K562 (cell line): ENCODE results near the gene UBTD1. TPM values are rescaled to one million over a fixed set of nuclear protein-coding genes. Genes with fewer than 3 reads are reported as not detected.
A peak's percentile ranks its signal among the peaks of the same experiment; 100 is the strongest.

Source experiments
- ATAC-seq: fragments of 200-7000 bp; cut with Tn5 transposase; 3 replicates; pipeline ENCODE4 v1.9.1; 2020; ENCODE audit warnings: moderate library complexity
- BruUV-seq: library from RNA; stranded (reverse); fragments of 400-500 nt; replicated peaks from 2 replicates; lab custom pipeline; 2021; lab: Mats Ljungman, UMichigan
- CTCF ChIA-PET: fragments of 300-600 bp; formaldehyde crosslinking; extraction: SDS; loops from one replicate; lab custom pipeline; 2021; ENCODE audit warnings: low intra/inter-chr PET ratio; lab: Yijun Ruan, JAX
- POLR2A ChIA-PET: fragments of 300-600, 350-650 bp; sonication (Branson Sonifier 250); formaldehyde crosslinking; extraction: SDS; loops from one replicate; lab custom pipeline; 2021; ENCODE audit warnings: antibody characterized with exemption, inconsistent platforms; lab: Yijun Ruan, JAX
- DNase-seq, 4 experiments: peaks; one replicate each; pipeline versions ENCODE4 v3.0.0 to v3.0.0-alpha.2; 2011 to 2018; ENCODE audit warnings: low spot score in 3 of 4, mixed read lengths in 3 of 4; ENCODE audit errors: extremely low read depth in 1 of 4
- FAIRE-seq: peaks from 2 replicates; lab custom pipeline; 2011; peaks lifted over from hg19 to GRCh38; lab: Jason Lieb, UNC
- H2AFZ ChIP-seq: 2 replicates; pipeline ENCODE4 v1.6.0; 2011; ENCODE audit warnings: low read depth, low read length, control low read depth, inconsistent platforms
- H3K27ac ChIP-seq: fragments of 200-600 bp; 3 replicates; pipeline ENCODE4 v1.8.0; 2011; ENCODE audit warnings: low read depth, mild to moderate bottlenecking, control low read depth, inconsistent platforms, low read length, moderate library complexity, mixed read lengths; ENCODE audit errors: extremely low read depth
- H3K27me3 ChIP-seq, 2 experiments: fragments of 300-600 bp in 1 of 2; 2 replicates in 1 of 2; 3 replicates in 1 of 2; pipeline versions ENCODE4 v1.6.0 to v1.8.0; 2011; ENCODE audit warnings: inconsistent platforms in 2 of 2, low read length in 2 of 2, mild to moderate bottlenecking in 1 of 2, mixed read lengths in 1 of 2, moderate library complexity in 1 of 2; ENCODE audit not compliant: control insufficient read depth in 2 of 2, insufficient read depth in 2 of 2
- H3K36me3 ChIP-seq: fragments of 300-600 bp; 3 replicates; pipeline ENCODE4 v1.8.0; 2011; ENCODE audit warnings: mild to moderate bottlenecking, low read length, inconsistent platforms; ENCODE audit not compliant: control insufficient read depth, insufficient read depth
- H3K4me1 ChIP-seq, 2 experiments: fragments of 200-600 bp in 1 of 2; replicated peaks in 1 of 2; 2 replicates in 1 of 2; 3 replicates in 1 of 2; pipeline versions ENCODE4 v1.5.1 to v1.8.0; 2011; ENCODE audit warnings: inconsistent platforms in 2 of 2, low read length in 2 of 2, mild to moderate bottlenecking in 1 of 2, mixed read lengths in 1 of 2, moderate library complexity in 1 of 2; ENCODE audit not compliant: control insufficient read depth in 2 of 2, insufficient read depth in 2 of 2
- H3K4me2 ChIP-seq: 2 replicates; pipeline ENCODE4 v1.6.1; 2011; ENCODE audit warnings: low read length, control low read depth, inconsistent platforms, mixed read lengths; ENCODE audit not compliant: insufficient read depth
- H3K4me3 ChIP-seq: fragments of 200-600 bp; sonication (generic), shearing (Covaris generic); 2 replicates; pipeline ENCODE4 v1.5.1; 2016; ENCODE audit warnings: control low read depth, inconsistent platforms
- H3K79me2 ChIP-seq: fragments of 200-600 bp; 3 replicates; pipeline ENCODE4 v1.8.0; 2011; ENCODE audit warnings: low read length, inconsistent platforms; ENCODE audit not compliant: control insufficient read depth, insufficient read depth
- H3K9ac ChIP-seq, 2 experiments: 2 replicates each; pipeline versions ENCODE4 v1.6.0 to v1.6.1; 2011; ENCODE audit warnings: low read depth in 2 of 2, low read length in 2 of 2, control low read depth in 1 of 2, inconsistent platforms in 1 of 2, mild to moderate bottlenecking in 1 of 2, mixed read lengths in 1 of 2; ENCODE audit not compliant: insufficient read depth in 1 of 2
- H3K9me1 ChIP-seq: one replicate; pipeline ENCODE4 v1.6.0; 2011; ENCODE audit warnings: inconsistent platforms, mild to moderate bottlenecking, low read length, moderate library complexity; ENCODE audit not compliant: control insufficient read depth, insufficient read depth
- H3K9me3 ChIP-seq: replicated peaks from 2 replicates; pipeline ENCODE4 v1.5.1; 2011; ENCODE audit warnings: low read depth, low read length, inconsistent platforms; ENCODE audit not compliant: control insufficient read depth, insufficient read depth
- H4K20me1 ChIP-seq: replicated peaks from 2 replicates; pipeline ENCODE4 v1.6.1; 2011; ENCODE audit warnings: low read length, inconsistent platforms, mixed read lengths; ENCODE audit not compliant: control insufficient read depth, insufficient read depth
- ARID1B ChIP-seq: fragments of 450-650 bp; IDR thresholded peaks from 2 replicates; pipeline ENCODE4 v1.6.1; 2016; ENCODE audit warnings: antibody characterized with exemption, mild to moderate bottlenecking, inconsistent platforms
- BHLHE40 ChIP-seq: IDR thresholded peaks from 2 replicates; pipeline ENCODE4 v1.6.1; 2011; ENCODE audit warnings: low read length, improper control_type of control experiment
- C11orf30 ChIP-seq: fragments of 450-650 bp; IDR thresholded peaks from 2 replicates; pipeline ENCODE4 v1.6.1; 2016; ENCODE audit warnings: low read depth, mild to moderate bottlenecking
- CHCHD3 ChIP-seq: fragments of 250-450 bp; sonication (Bioruptor Pico); IDR thresholded peaks from 2 replicates; pipeline ENCODE4 v2.1.2; 2022; ENCODE audit warnings: mild to moderate bottlenecking
- CREM ChIP-seq: IDR thresholded peaks from 2 replicates; pipeline ENCODE4 v1.6.1; 2014; ENCODE audit warnings: antibody characterized with exemption, low read depth
- CTBP1 ChIP-seq: fragments of 450-650 bp; IDR thresholded peaks from 2 replicates; pipeline ENCODE4 v1.6.1; 2016; ENCODE audit warnings: borderline replicate concordance
- DMBX1 ChIP-seq: fragments of 250-450 bp; sonication (Bioruptor Pico); IDR thresholded peaks from 2 replicates; pipeline ENCODE4 v1.8.0; 2022; ENCODE audit warnings: inconsistent platforms, mild to moderate bottlenecking, moderate library complexity, borderline replicate concordance
- FOSL1 ChIP-seq: fragments of 200-800 bp; sonication (Bioruptor generic); conservative IDR thresholded peaks from 2 replicates; pipeline ENCODE4 v1.6.1; 2016; ENCODE audit warnings: missing genetic modification characterization, missing compliant biosample characterization
- HDAC1 ChIP-seq, 2 experiments: fragments of 450-650 bp; IDR thresholded peaks; 2 replicates each; pipeline ENCODE4 v1.6.1; 2016 to 2017; ENCODE audit warnings: inconsistent platforms in 1 of 2, mild to moderate bottlenecking in 1 of 2, moderate library complexity in 1 of 2
- JUN ChIP-seq, 2 experiments: sonication (generic) in 1 of 2; formaldehyde crosslinking in 1 of 2; IDR thresholded peaks; 2 replicates each; pipeline versions ENCODE4 v1.6.1 to v1.8.0; 2012 to 2022; ENCODE audit warnings: borderline replicate concordance in 2 of 2, mild to moderate bottlenecking in 2 of 2, improper control_type of control experiment in 1 of 2, low read depth in 1 of 2, low read length in 1 of 2, missing genetic modification reagents in 1 of 2
- JUND ChIP-seq, 2 experiments: IDR thresholded peaks; 2 replicates in 1 of 2; 3 replicates in 1 of 2; pipeline ENCODE4 v1.6.1; 2011; ENCODE audit warnings: borderline replicate concordance in 2 of 2, low read depth in 2 of 2, low read length in 2 of 2, improper control_type of control experiment in 1 of 2, missing biosample characterization in 1 of 2, missing genetic modification characterization in 1 of 2, missing genetic modification reagents in 1 of 2
- MAFK ChIP-seq: IDR thresholded peaks from 2 replicates; pipeline ENCODE4 v1.6.1; 2011; ENCODE audit warnings: low read length, improper control_type of control experiment
- NFE2 ChIP-seq: IDR thresholded peaks from 2 replicates; pipeline ENCODE4 v1.6.1; 2014; ENCODE audit warnings: antibody characterized with exemption, low read depth
- NR4A1 ChIP-seq, 2 experiments: fragments of 250-450 bp in 1 of 2; fragments of 450-650 bp in 1 of 2; sonication (Bioruptor Pico) in 1 of 2; IDR thresholded peaks; 2 replicates each; pipeline versions ENCODE4 v1.4.0 to v1.6.1; 2016 to 2020; ENCODE audit warnings: mild to moderate bottlenecking in 2 of 2, missing compliant biosample characterization in 1 of 2, missing genetic modification characterization in 1 of 2, moderate library complexity in 1 of 2
- RHOXF2B ChIP-seq: fragments of 250-450 bp; sonication (Bioruptor Pico); conservative IDR thresholded peaks from 2 replicates; pipeline ENCODE4 v1.5.1; 2021
- RUNX1 ChIP-seq: sonication (generic); IDR thresholded peaks from 2 replicates; pipeline ENCODE4 v1.6.1; 2016; ENCODE audit warnings: antibody characterized with exemption, low read depth
- SMARCA4 ChIP-seq: fragments of 450-650 bp; IDR thresholded peaks from 2 replicates; pipeline ENCODE4 v1.6.1; 2016
- SPI1 ChIP-seq: IDR thresholded peaks from 2 replicates; pipeline ENCODE4 v1.6.1; 2011; ENCODE audit warnings: low read depth, low read length, control low read depth, borderline replicate concordance
- TAF7 ChIP-seq: fragments of 450-650 bp; IDR thresholded peaks from 2 replicates; pipeline ENCODE4 v1.6.1; 2016; ENCODE audit warnings: missing genetic modification characterization, missing compliant biosample characterization
- TRIM28 ChIP-seq: fragments of 450-650 bp; IDR thresholded peaks from 2 replicates; pipeline ENCODE4 v1.6.1; 2017
- ZKSCAN3 ChIP-seq: fragments of 250-450 bp; sonication (Bioruptor Pico); IDR thresholded peaks from 2 replicates; pipeline ENCODE4 v1.4.0; 2020
- ZNF12 ChIP-seq: sonication (generic); formaldehyde crosslinking; IDR thresholded peaks from 2 replicates; pipeline ENCODE4 v1.4.0; 2020; ENCODE audit warnings: mild to moderate bottlenecking, missing genetic modification reagents
- ZNF311 ChIP-seq: fragments of 250-450 bp; sonication (Bioruptor Pico); IDR thresholded peaks from 2 replicates; pipeline ENCODE4 v1.4.0; 2020; ENCODE audit warnings: mild to moderate bottlenecking, moderate library complexity
- WGBS: fragments of 100-300 bp; shearing (Covaris generic); methylation state at CpG from one replicate; pipeline ENCODE4 v1.1.6; 2016; ENCODE audit warnings: low coverage, mixed read lengths; ENCODE audit not compliant: insufficient coverage; ENCODE audit errors: missing lambda C conversion rate; 5-methylcytosine and 5-hydroxymethylcytosine counted together
- in situ Hi-C: fragments of 300-500 bp; cut with MboI; formaldehyde crosslinking; loops from 4 replicates; pipeline ENCODE4 v1.15.0; 2018; ENCODE audit warnings: inconsistent platforms, mixed read lengths
- intact Hi-C: fragments of 100-400 bp; cut with micrococcal nuclease; formaldehyde crosslinking; loops from 2 replicates; pipeline ENCODE4 v1.14.2; 2022
- polyA plus RNA-seq, 8 experiments: library from polyadenylated mRNA; depleted of rRNA in 4 of 8; stranded (reverse) in 5 of 8; unstranded in 3 of 8; fragments of >200 nt; fragmentation: Nextera tagmentation in 2 of 8; fragmentation: Illumina TruSeq in 1 of 8; extraction: Ambion mirVana in 2 of 8; extraction: Trizol in 1 of 8; gene quantifications; 2 replicates each; pipeline versions ENCODE4 v1.2.1 to v1.2.3, GENCODE V29; 2011 to 2014; ENCODE audit warnings: inconsistent platforms in 1 of 8, missing spikeins in 1 of 8
- total RNA-seq, 7 experiments: library from RNA; depleted of rRNA in 6 of 7; stranded (reverse); fragments of >200 nt in 6 of 7; fragmentation: Illumina TruSeq in 2 of 7; extraction: Trizol in 2 of 7; gene quantifications; 2 replicates each; pipeline versions ENCODE4 v1.2.1 to v1.2.3, GENCODE V29; 2011 to 2021; ENCODE audit warnings: low replicate concordance in 1 of 7
- TF ChIP-seq, protein P1 (sequence below): fragments of 450-650 bp; IDR thresholded peaks from 2 replicates; pipeline ENCODE4 v1.6.1; 2016

The UBTD1 gene
- total and polyA plus RNA-seq, 9 of the 15 experiments (the other 6 are each of a cell fraction or from before 2014, with no cell fraction given): 0.08 to 1.6 (median 0.81) TPM; not detected in 1

DNA sequence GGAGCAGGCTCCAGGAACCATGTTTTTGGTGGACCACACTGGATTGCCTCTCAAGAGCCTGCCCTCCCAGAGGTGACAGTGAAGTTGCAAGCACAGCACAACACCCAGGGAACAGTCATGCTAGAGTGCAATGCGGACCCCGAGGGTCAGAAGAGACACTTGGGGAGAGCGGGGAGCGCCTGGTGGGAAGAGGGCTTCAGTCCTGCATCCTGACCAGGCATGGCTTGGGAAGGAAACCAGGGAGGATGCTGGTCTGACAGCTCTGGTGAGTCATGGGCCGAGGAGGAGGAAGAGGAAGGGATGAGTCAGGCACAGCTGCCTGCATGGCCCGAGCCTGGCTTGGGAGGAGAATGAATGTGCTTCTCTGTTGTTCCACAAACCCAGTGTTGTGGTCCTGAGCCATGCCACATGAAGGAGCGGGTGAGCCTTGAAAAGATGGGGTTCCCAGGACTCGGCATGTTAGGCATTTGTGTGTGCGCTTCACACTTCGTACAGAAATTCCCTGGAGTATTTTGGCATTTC lies 44.4 kb downstream of the UBTD1 start:
- ChIA-PET CTCF (no interaction called here), POLR2A (no interaction called here)
- H3K79me2 ChIP-seq: no peaks in the 10 kb centered on the region
- DNase-seq (peak; percentile 54 to 68 (median 58)), ATAC-seq (peak; percentile 77), FAIRE-seq (peak; percentile 91)
- H3K27ac ChIP-seq: peak overlapping the region; percentile 52; the same call in 2 of the 3 replicates
- no peaks in the 10 kb centered on the region for H3K9me3 ChIP-seq
- no peaks in the 10 kb centered on the region for H3K36me3 ChIP-seq
- peak overlapping the region; percentile 43 for H2AFZ ChIP-seq
- no TSS peak for BruUV-seq
- in situ Hi-C loops: no loop called here
- no peaks in the 10 kb centered on the region for H3K9me1 ChIP-seq
- no peaks in the 10 kb centered on the region for H4K20me1 ChIP-seq
- H3K4me1 ChIP-seq: peaks cover 15 to 21% of the 10 kb centered on the region in 2 experiments; a peak in 4 of 5 replicates
- H3K27me3 ChIP-seq: no peaks in the 10 kb centered on the region
- WGBS: 5% methylated on average over 4 of the region's 10 CpGs
- no peak overlapping the region for H3K4me3 ChIP-seq
- H3K9ac ChIP-seq: no peak overlapping the region
- H3K4me2 ChIP-seq: 0 out of 2 replicates have a peak overlapping the region, but pooled peaks have one; percentile 6
- intact Hi-C loops: no loop called here
- no peak for TF ChIP-seq RHOXF2B (CRISPR knock-in tag)
- no peak for TF ChIP-seq CHCHD3
- no peak for TF ChIP-seq NR4A1 (CRISPR knock-in tag; IDR thresholded peaks at IDR 0.05)
- TF ChIP-seq NR4A1 (tag; IDR thresholded peaks at IDR 0.05): peak; percentile 49; the same call in 1 of the 2 replicates
- TF ChIP-seq CREM: peak; percentile 15; the same call in 1 of the 2 replicates
- TF ChIP-seq RUNX1: no peak
- TF ChIP-seq CTBP1: peak; percentile 83
- TF ChIP-seq SPI1: peak; percentile 33; the same call in 1 of the 2 replicates
- TF ChIP-seq FOSL1 (tag): peak; percentile 92
- TF ChIP-seq JUN (IDR thresholded peaks at IDR 0.05; ENCODE audit: borderline replicate concordance, low read depth, low read length): peak; percentile 92
- TF ChIP-seq JUN (CRISPR knock-in tag; IDR thresholded peaks at IDR 0.05; ENCODE audit: borderline replicate concordance): no peak
- TF ChIP-seq C11orf30: 0 out of 2 replicates have a peak, but pooled peaks have one; percentile 11
- peak in 1 of 2 experiments; percentile 60; a peak in 2 of 4 replicates for TF ChIP-seq HDAC1 (IDR thresholded peaks at IDR 0.05)
- no peak for TF ChIP-seq MAFK
- no peak for TF ChIP-seq TRIM28
- TF ChIP-seq ZNF311: no peak
- peak; percentile 29; the same call in 1 of the 2 replicates for TF ChIP-seq BHLHE40
- TF ChIP-seq ZNF12 (CRISPR knock-in tag): no peak
- peak; percentile 77 for TF ChIP-seq ARID1B
- TF ChIP-seq ZKSCAN3 (CRISPR knock-in tag): no peak
- TF ChIP-seq SMARCA4: peak; percentile 83
- TF ChIP-seq DMBX1 (CRISPR knock-in tag): peak; percentile 49; the same call in 1 of the 2 replicates
- TF ChIP-seq TAF7: no peak
- TF ChIP-seq JUND (IDR thresholded peaks at IDR 0.05; ENCODE audit: borderline replicate concordance, low read depth, low read length): peak; percentile 95
- TF ChIP-seq JUND (tag; IDR thresholded peaks at IDR 0.05; ENCODE audit: borderline replicate concordance, low read depth, low read length): peak; percentile 96
- TF ChIP-seq, protein P1, sequence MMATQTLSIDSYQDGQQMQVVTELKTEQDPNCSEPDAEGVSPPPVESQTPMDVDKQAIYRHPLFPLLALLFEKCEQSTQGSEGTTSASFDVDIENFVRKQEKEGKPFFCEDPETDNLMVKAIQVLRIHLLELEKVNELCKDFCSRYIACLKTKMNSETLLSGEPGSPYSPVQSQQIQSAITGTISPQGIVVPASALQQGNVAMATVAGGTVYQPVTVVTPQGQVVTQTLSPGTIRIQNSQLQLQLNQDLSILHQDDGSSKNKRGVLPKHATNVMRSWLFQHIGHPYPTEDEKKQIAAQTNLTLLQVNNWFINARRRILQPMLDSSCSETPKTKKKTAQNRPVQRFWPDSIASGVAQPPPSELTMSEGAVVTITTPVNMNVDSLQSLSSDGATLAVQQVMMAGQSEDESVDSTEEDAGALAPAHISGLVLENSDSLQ: peak; percentile 40; the same call in 1 of the 2 replicates
- peak; percentile 51; the same call in 1 of the 2 replicates for TF ChIP-seq NFE2
